Suprapubic skin (tissue), 4 donors: ENCODE data around the gene NSA2.

Experiments used
- EP300 ChIP-seq: sonication (generic); formaldehyde crosslinking; IDR thresholded peaks from one replicate; pipeline ENCODE4 v1.6.1; 2017; ENCODE audit warnings: antibody characterized with exemption
- POLR2A ChIP-seq, 2 donors: fragments of 450-650 bp; IDR thresholded peaks; one replicate each; pipeline ENCODE4 v1.6.1; 2017; ENCODE audit warnings: antibody characterized with exemption in 2 of 2, mild to moderate bottlenecking in 2 of 2, moderate library complexity in 2 of 2
- POLR2AphosphoS5 ChIP-seq, 3 donors: sonication (generic); formaldehyde crosslinking; IDR thresholded peaks; one replicate each; pipeline ENCODE4 v1.6.1; 2017; ENCODE audit warnings: antibody characterized with exemption in 3 of 3
- TF ChIP-seq, protein P1 (sequence below), 2 donors: fragments of 200-600 bp in 1 of 2; fragments of 450-650 bp in 1 of 2; sonication (generic) in 1 of 2; IDR thresholded peaks; one replicate each; pipeline ENCODE4 v1.5.1; 2016 to 2019; ENCODE audit warnings: antibody characterized with exemption in 2 of 2, mild to moderate bottlenecking in 1 of 2, moderate library complexity in 1 of 2

DNA sequence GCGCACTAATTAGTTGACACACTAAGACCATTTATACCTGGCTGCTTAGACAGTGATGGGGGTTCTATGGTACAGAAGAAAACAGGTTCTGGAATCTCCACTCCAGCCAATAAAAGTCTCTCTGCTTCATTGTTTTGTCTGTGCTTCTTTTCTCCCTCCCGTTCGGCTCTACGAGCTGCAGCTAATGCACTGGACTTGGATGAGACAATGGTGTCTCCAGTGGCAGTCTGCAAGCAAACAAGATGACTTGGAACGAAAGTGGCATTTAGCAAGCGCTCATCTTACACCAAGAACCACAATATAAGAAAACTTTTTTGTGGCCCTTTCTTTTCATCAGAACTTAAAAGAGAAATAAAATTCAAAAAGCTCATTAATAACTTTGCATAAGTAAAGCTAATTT, 30.3 kb upstream of the NSA2 start:
- TF ChIP-seq POLR2A (IDR thresholded peaks at IDR 0.05) (no peak), POLR2AphosphoS5 (IDR thresholded peaks at IDR 0.05) (no peak), EP300 (no peak)
- TF ChIP-seq, protein P1, sequence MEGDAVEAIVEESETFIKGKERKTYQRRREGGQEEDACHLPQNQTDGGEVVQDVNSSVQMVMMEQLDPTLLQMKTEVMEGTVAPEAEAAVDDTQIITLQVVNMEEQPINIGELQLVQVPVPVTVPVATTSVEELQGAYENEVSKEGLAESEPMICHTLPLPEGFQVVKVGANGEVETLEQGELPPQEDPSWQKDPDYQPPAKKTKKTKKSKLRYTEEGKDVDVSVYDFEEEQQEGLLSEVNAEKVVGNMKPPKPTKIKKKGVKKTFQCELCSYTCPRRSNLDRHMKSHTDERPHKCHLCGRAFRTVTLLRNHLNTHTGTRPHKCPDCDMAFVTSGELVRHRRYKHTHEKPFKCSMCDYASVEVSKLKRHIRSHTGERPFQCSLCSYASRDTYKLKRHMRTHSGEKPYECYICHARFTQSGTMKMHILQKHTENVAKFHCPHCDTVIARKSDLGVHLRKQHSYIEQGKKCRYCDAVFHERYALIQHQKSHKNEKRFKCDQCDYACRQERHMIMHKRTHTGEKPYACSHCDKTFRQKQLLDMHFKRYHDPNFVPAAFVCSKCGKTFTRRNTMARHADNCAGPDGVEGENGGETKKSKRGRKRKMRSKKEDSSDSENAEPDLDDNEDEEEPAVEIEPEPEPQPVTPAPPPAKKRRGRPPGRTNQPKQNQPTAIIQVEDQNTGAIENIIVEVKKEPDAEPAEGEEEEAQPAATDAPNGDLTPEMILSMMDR (IDR thresholded peaks at IDR 0.05) = no peak
